NCI-H69 (cell line): ENCODE measurements around the gene SOCS1.

Experiments used
- DNase-seq: peaks from one replicate; lab custom pipeline; 2025; lab: John Stamatoyannopoulos, UW

The SOCS1 gene

DNA sequence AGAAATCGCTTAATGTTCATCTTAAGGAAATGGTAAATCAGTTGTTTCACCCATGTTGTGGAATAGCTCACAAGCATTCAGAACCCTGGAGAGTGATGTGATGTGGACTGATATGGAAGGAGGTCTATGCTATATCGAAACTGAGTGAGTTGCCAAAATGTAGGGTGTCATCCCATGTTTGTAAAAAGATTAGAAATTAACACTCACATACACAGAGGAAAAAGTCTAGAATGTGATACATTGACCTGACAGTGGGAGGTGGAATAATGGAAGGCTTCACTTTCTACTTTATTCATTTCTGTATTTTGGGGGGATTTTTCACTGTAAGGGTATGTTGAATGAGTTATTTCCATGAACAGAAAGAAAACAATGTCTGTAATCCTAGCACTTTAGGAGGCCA, 29.8 kb upstream of the SOCS1 start:
- DNase-seq: no peak

GRCh38 chr16:11283820-11284248, 27.8 kb upstream of the SOCS1 start:
- no peak for DNase-seq

DNA sequence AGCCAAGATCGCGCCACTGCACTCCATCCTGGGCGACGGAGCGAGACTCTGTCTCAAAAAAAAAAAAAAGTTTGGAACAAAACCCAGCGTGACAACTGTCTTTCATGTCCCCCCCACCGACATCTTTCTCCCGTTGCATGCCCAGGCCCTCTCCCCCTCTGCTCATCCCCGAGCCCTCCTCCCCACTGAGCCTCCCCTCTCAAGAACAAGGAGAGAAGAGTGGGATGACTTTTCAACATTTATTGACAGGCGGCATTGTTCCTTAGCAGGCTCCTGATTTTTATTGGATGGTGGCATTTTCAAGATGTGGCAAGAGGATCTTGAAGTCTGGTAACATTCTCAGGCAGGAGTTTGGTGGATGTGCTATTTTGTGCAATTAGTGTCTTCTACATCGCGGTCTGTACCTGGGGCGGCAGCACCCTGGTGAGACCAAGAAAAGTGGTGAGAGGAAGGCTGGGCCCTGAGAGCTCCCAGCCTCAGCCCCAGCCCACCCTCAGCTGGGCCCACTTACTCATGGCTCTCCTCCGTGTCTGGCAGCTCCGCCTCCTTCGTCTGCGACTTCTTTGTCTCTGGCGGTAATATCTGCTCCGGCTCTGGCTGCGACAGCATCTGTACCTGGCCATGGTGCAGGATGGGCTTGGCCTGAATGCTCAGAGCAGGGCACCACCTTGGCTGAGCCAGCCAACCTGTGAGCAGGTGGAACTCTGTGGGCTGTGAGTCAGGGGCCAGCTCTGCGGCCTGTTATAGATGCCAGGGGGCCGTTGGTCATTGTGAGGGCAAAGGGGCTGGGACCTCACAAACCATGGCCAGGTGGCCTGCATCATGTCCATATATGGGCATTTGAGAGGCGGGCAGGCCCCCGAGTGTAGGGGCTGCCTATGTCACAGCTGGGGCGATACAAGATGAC, 24.9 kb upstream of the SOCS1 start, which contains the start of gene PRM1:
PRM1 (minus strand) TSS at position 715 of the 907 bp plus-strand sequence; CDS start at position 623, 92 bp downstream.
- DNase-seq: no peak

GRCh38 chr16:11278681-11279628, 23.0 kb upstream of the SOCS1 start:
- no peak for DNase-seq

DNA sequence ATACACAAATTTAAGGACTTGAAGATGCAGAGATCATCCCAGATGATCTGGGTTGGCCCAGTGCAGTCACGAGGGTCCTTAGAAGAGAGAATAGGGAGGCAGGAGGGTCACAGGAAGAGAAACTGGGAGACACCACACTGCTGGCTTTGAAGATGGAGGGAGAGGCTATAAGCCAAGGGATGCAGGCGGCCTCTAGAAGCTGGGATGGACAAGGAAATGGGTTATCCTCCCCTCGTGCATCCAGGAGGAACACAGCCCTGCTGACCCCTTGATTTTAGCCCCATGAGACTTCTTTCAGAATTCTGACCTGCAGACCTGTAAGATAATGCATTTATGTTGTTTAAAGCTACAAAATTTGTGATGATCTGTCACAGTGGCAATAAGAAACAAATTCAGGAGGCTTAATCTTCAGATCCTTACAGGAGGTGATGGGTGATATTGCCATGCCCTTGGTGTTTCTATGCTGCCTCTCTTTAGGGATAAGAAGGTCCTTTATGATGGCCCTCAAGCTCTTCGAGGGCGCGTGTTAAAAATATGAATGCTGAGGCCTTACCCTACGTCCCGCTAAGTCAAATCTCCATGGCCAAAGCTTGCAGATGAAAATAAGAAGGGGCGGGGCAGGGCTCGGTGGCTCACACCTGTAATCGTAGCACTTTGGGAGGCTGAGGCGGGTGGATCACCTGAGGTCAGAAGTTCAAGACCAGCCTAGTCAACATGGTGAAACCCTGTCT, 21.8 kb upstream of the SOCS1 start:
- no peak for DNase-seq

GRCh38 chr16:11276896-11277593, 21.0 kb upstream of the SOCS1 start:
- DNase-seq: no peak

DNA sequence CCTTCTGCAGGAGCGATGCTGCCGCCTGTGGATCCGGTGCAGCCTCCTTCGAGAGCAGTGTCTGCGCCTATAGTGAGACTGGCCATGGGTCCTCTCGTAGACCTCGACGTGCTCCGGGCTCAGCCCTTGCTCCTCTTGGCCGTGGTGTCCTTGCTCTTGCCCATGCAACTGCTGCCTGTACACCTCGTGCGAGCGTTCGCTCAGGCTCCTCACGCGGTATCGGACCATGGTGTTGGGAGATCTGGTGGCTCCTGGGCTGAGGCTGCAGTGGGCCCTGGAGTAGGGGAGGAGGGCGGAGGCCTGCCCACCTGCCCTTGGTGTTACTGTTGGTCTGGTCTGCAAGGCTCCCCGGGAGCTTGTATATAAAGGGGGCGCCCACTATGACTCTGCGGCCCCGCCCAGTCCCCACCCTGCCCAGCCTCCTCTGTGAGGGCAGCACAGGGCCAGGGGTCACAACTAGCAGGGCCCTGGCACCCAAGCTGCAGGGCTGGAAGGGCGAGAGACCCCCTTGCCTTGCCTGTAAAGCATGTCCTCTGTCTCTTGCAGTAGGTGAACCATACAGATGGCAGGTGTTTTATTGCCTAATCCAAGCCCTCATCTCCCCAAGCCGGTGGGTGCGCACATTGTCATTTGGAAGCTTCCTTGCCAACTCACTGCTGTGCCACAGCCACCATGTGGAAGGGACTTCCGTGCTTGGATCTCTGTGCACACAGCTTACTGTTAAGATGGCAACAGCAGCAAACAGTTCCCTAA, 20.3 kb upstream of the SOCS1 start, which contains the start of gene PRM2:
PRM2 (minus strand) TSS at position 338 of the 753 bp plus-strand sequence; CDS start at position 228, 110 bp downstream.
- DNase-seq: no peak

DNA sequence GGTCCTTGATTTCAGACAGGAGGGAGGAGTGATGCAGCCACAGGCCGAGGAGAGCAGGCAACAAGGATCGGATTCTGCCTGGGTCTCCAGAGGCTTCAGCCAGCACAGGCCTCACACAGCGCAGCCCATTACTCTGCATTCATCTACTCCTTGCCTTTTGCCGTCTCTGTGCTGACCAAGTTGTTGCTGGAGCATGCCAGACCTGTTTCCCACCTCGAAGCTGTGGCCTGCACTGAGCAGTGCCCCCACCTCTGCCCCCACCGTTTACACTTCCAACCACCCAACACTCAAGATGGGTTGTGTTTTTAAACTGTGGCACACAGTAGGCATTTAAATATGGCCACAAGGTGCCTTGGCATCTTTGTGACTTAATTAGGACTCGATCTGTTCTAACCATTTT, 19.0 kb upstream of the SOCS1 start:
- DNase-seq: no peak

DNA sequence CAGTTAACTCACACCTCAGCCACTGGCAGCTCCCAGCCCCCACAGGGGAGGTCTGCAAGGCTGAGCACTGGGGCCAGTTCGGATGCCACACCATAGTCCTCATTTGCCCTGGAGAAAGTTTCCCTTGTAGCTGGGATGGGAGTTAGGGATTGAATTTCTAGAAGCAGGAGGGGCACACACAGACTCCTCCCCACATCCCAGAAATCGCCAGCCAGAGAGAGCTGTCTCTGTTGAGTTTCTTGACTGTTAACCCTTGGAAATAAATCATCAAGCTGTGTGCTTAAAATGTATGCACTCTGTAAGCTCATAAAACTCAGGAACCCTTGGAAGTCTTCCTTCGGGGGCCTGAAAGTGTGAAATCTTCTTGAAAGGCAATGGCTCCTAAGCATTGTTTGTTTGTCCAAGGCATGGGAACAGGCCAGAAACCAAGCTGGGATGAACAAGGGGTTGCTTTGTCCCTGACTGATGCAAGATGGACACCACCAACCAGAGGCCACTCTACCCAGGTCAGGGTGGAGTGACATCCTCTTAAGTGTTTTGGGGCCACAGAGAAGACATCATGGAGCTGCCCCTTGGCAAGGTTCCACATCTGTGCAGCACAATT, 17.8 kb upstream of the SOCS1 start:
- DNase-seq: no peak

GRCh38 chr16:11272921-11273720, 17.1 kb upstream of the SOCS1 start, which contains the start of gene PRM3:
TSS of gene PRM3 (minus strand) at chr16:11273629. CDS start at chr16:11273595, 34 bp downstream.
- DNase-seq: no peak

GRCh38 chr16:11272484-11272883, 16.5 kb upstream of the SOCS1 start:
- no peak for DNase-seq

DNA sequence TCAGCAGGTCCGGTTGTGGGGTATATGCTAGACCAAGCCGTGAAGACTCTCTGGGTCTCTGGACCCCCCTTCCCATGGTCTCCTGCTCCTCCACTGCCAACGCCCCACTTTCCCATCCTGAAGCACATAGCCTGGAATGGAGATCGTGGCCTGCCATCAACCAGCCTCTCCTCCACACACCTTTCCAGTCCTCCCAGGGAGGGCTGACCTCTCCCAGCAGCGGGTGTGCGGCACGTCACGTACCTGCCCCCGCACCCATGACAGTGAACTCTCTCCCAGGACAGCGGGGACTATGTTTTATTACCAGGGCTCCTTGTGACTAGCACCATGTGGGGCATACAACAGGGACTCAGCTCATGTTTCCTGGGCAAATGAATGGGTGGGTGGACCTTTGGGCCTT, 15.6 kb upstream of the SOCS1 start:
- DNase-seq: no peak

GRCh38 chr16:11270602-11271162, 14.7 kb upstream of the SOCS1 start:
- no peak for DNase-seq

- DNase-seq: no peak
These were observed 12.9 kb upstream of the SOCS1 start, which contains the start of gene TNP2 for GRCh38 chr16:11268921-11269375. TSS of gene TNP2 (minus strand) at chr16:11269325. CDS start at chr16:11269262, 63 bp downstream.

DNA sequence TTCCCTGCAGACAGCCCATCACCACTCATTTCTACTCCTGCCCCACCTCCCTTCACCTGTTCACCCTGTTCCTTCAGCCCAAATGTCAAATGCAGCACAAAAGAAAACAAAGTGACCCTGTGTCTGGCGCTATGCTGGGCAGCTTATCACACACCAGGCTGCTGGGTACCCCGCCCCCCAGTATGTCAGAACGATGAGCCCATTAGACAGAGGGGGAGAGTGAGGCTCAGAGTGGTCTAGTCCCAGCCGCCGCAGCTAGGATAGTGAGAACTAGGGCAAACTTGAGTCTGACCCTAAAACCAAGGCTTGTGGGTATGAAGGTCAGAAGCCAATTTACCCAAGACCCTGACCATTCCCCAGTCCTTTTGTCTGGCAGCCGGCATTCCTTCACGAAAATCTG, 9.1 kb upstream of the SOCS1 start:
- no peak for DNase-seq

GRCh38 chr16:11264155-11264832, 8.3 kb upstream of the SOCS1 start:
- DNase-seq: no peak

DNA sequence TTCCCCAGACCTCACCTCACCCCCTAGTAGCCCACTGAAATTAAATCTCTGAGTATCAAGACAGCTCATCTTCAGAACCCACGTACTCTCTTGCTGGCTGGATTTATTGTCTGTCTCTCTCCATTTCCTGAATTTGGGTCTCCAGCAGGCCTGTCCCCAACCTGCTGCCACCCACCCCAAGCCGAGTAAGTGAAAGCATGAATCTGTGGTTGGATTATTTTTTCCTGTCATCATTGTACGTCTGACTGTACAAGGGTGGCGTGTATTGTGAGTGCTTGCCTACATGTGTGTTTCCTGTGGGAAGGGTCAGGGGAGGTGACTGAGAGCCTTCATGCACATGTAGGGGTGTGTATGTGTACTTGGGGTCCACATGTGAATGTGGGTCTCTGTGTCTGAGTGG, 7.7 kb upstream of the SOCS1 start:
- no peak for DNase-seq

- DNase-seq: no peak
These were observed 6.9 kb upstream of the SOCS1 start for GRCh38 chr16:11262915-11263314.
